ENCODE measurements around the gene ALG14. TPM values are rescaled to one million over a fixed set of nuclear protein-coding genes. Genes with fewer than 3 reads are reported as not detected.

The ALG14 gene
- total and polyA plus RNA-seq, 4 donors, result 1.0 to 16.6 (median 1.9) TPM

- Histone ChIP-seq H3K9ac (ENCODE audit: low read depth in 1 of 2, low read length in 2 of 2) (no peak overlapping the region), H3K9me3 (ENCODE audit: control insufficient read depth in 4 of 4, low read length in 3 of 4) (no peaks in the 10 kb centered on the region), H3K36me3 (ENCODE audit: control insufficient read depth in 4 of 4, insufficient read depth in 3 of 4, low read depth in 1 of 4, low read length in 3 of 4) (peaks cover 0 to 7% (median 4%) of the 10 kb centered on the region in 4 donors), H3K27me3 (ENCODE audit: control insufficient read depth in 4 of 4, insufficient read depth in 4 of 4, low read length in 3 of 4) (no peaks in the 10 kb centered on the region), H3K27ac (ENCODE audit: low read depth in 1 of 2, low read length in 2 of 2) (no peak overlapping the region), H3K4me3 (ENCODE audit: low read depth in 1 of 3, low read length in 3 of 3) (no peak overlapping the region), H3K4me1 (ENCODE audit: control insufficient read depth in 4 of 4, insufficient read depth in 4 of 4, low read length in 3 of 4) (peaks cover 0 to 14% (median 5%) of the 10 kb centered on the region in 4 donors)
- TF ChIP-seq RXRA (IDR thresholded peaks at IDR 0.05) (no peak), TAF1 (conservative IDR thresholded peaks at IDR 0.05) (no peak), YY1 (IDR thresholded peaks at IDR 0.05) (no peak), GABPA (IDR thresholded peaks at IDR 0.05 in 1 of 2, conservative IDR thresholded peaks at IDR 0.05 in 1 of 2) (no peak), FOXA1 (IDR thresholded peaks at IDR 0.05) (no peak), FOXA2 (IDR thresholded peaks at IDR 0.05) (no peak), HNF4G (IDR thresholded peaks at IDR 0.05) (no peak), RAD21 (IDR thresholded peaks at IDR 0.05) (no peak), EGR1 (IDR thresholded peaks at IDR 0.05; ENCODE audit: low read depth in 2 of 2) (no peak), NR2F2 (IDR thresholded peaks at IDR 0.05) (no peak), SP1 (IDR thresholded peaks at IDR 0.05) (no peak)
- TF ChIP-seq, protein P1, sequence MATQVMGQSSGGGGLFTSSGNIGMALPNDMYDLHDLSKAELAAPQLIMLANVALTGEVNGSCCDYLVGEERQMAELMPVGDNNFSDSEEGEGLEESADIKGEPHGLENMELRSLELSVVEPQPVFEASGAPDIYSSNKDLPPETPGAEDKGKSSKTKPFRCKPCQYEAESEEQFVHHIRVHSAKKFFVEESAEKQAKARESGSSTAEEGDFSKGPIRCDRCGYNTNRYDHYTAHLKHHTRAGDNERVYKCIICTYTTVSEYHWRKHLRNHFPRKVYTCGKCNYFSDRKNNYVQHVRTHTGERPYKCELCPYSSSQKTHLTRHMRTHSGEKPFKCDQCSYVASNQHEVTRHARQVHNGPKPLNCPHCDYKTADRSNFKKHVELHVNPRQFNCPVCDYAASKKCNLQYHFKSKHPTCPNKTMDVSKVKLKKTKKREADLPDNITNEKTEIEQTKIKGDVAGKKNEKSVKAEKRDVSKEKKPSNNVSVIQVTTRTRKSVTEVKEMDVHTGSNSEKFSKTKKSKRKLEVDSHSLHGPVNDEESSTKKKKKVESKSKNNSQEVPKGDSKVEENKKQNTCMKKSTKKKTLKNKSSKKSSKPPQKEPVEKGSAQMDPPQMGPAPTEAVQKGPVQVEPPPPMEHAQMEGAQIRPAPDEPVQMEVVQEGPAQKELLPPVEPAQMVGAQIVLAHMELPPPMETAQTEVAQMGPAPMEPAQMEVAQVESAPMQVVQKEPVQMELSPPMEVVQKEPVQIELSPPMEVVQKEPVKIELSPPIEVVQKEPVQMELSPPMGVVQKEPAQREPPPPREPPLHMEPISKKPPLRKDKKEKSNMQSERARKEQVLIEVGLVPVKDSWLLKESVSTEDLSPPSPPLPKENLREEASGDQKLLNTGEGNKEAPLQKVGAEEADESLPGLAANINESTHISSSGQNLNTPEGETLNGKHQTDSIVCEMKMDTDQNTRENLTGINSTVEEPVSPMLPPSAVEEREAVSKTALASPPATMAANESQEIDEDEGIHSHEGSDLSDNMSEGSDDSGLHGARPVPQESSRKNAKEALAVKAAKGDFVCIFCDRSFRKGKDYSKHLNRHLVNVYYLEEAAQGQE (IDR thresholded peaks at IDR 0.05), result no peak
- DNase-seq (ENCODE audit: low spot score), result no peak
- 79% methylated on average over 1 of the region's 1 CpG for WGBS
These were observed 137.7 kb downstream of the ALG14 start for GRCh38 chr1:94935034-94935433.

GRCh38 chr1:94934551-94934950, 138.2 kb downstream of the ALG14 start:
- TF ChIP-seq SP1 (IDR thresholded peaks at IDR 0.05), result no peak
- TF ChIP-seq, protein P1 (IDR thresholded peaks at IDR 0.05), result no peak
- TF ChIP-seq EGR1 (IDR thresholded peaks at IDR 0.05; ENCODE audit: low read depth in 2 of 2), result no peak
- Histone ChIP-seq H3K27me3 (ENCODE audit: control insufficient read depth in 4 of 4, insufficient read depth in 4 of 4, low read length in 3 of 4) (no peaks in the 10 kb centered on the region), H3K9ac (ENCODE audit: low read depth in 1 of 2, low read length in 2 of 2) (no peak overlapping the region), H3K4me3 (ENCODE audit: low read depth in 1 of 3, low read length in 3 of 3) (no peak overlapping the region), H3K36me3 (ENCODE audit: control insufficient read depth in 4 of 4, insufficient read depth in 3 of 4, low read depth in 1 of 4, low read length in 3 of 4) (peaks cover 0 to 7% (median 4%) of the 10 kb centered on the region in 4 donors), H3K27ac (ENCODE audit: low read depth in 1 of 2, low read length in 2 of 2) (no peak overlapping the region), H3K9me3 (ENCODE audit: control insufficient read depth in 4 of 4, low read length in 3 of 4) (no peaks in the 10 kb centered on the region), H3K4me1 (ENCODE audit: control insufficient read depth in 4 of 4, insufficient read depth in 4 of 4, low read length in 3 of 4) (peaks cover 0 to 18% (median 7%) of the 10 kb centered on the region in 4 donors)
- WGBS, result 82% methylated on average over 2 of the region's 2 CpGs
- DNase-seq (ENCODE audit: low spot score), result no peak
